ENCODE results near the gene ZNF789. TPM values are rescaled to one million over a fixed set of nuclear protein-coding genes. Genes with fewer than 3 reads are reported as not detected.

The ZNF789 gene
- total and polyA plus RNA-seq, 2 of the 13 experiments (the other 11 are each of a cell fraction or from before 2014, with no cell fraction given), result 19.8 to 25.1 TPM

DNA sequence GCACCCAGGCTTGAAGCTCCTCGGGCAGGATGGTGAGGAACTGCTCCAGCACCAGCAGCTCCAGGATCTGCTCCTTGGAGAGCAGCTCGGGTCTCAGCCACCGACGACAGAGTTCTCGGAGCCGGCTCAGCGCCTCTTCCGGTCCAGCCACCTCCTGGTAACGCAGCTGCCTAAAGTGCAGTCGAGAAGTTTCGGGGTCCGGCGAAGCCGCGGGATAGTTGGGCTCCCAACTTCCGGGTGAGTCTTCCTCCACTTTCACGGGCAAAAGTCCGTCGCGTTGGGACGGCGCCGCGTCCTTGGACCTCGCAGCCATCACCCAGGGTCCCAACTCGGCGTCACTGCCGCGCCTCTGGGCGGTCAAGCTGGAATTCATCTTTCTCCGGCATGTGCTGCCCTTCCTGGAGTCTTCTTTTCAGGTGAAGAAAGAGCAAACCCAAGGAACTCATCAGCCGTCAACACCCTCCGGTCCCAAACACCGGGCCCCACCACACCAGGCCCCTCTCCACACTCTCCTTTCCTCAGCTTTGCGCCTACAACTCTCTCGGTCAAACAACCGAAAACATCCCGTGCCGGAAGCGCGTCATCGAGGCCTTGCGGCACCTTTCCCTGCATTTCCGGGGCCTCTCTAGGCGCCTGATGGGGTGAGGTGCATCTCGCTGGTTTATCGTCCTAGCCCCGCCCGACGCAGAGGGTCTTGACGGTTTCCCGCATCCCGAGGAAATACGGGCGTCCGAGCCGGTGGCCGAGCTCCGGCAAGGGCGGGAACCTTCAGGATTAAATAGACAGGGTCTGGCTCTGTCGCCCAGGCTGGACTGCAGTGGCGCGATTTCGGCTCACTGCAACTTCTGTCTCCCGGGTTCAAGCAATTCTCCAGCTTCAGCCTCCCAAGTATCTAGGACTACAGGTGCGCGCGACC is 27.3 kb downstream of the ZNF789 start, which contains the start of gene ZNF394 (continued):
- TF ChIP-seq ZNF235 (CRISPR knock-in tag; IDR thresholded peaks at IDR 0.05; ENCODE audit: borderline replicate concordance) (peak; percentile 72; the same call in 1 of the 2 replicates), ZNF350 (CRISPR knock-in tag; IDR thresholded peaks at IDR 0.05; ENCODE audit: borderline replicate concordance, low read depth) (peak; percentile 79; the same call in 1 of the 2 replicates), SSRP1 (CRISPR knock-in tag; IDR thresholded peaks at IDR 0.05) (0 out of 2 replicates have a peak, but pooled peaks have one; percentile 51), MTF1 (CRISPR knock-in tag; IDR thresholded peaks at IDR 0.05) (no peak), ZNF572 (CRISPR knock-in tag; IDR thresholded peaks at IDR 0.05) (peak; percentile 85; the same call in 1 of the 2 replicates), TBX2 (CRISPR knock-in tag; IDR thresholded peaks at IDR 0.05; ENCODE audit: borderline replicate concordance) (peak; percentile 86), KLF11 (CRISPR knock-in tag; IDR thresholded peaks at IDR 0.05) (no peak), MED13 (CRISPR knock-in tag; IDR thresholded peaks at IDR 0.05) (no peak), ZNF788 (CRISPR knock-in tag; IDR thresholded peaks at IDR 0.05; ENCODE audit: borderline replicate concordance) (peak; percentile 82; the same call in 1 of the 2 replicates), PCBP1 (IDR thresholded peaks at IDR 0.05; ENCODE audit: borderline replicate concordance, low read depth, low read length) (no peak), CREM (IDR thresholded peaks at IDR 0.05) (peak; percentile 98), CREM (CRISPR knock-in tag; IDR thresholded peaks at IDR 0.05) (peak; percentile 48; the same call in 1 of the 2 replicates), ZNF451 (CRISPR knock-in tag; IDR thresholded peaks at IDR 0.05) (0 out of 2 replicates have a peak, but pooled peaks have one; percentile 16), HNF4A (CRISPR knock-in tag; IDR thresholded peaks at IDR 0.05) (peak; percentile 31), ZNF224 (CRISPR knock-in tag; IDR thresholded peaks at IDR 0.05) (peak; percentile 78; the same call in 1 of the 2 replicates), HMG20A (CRISPR knock-in tag; IDR thresholded peaks at IDR 0.05; ENCODE audit: borderline replicate concordance) (no peak), ZNF83 (CRISPR knock-in tag; IDR thresholded peaks at IDR 0.05; ENCODE audit: borderline replicate concordance) (no peak), PBX2 (CRISPR knock-in tag; IDR thresholded peaks at IDR 0.05) (no peak), SRY (CRISPR knock-in tag; IDR thresholded peaks at IDR 0.05) (peak; percentile 58; the same call in 1 of the 2 replicates), ZNF446 (CRISPR knock-in tag; IDR thresholded peaks at IDR 0.05) (peak; percentile 70), U2AF2 (IDR thresholded peaks at IDR 0.05; ENCODE audit: low read depth, low read length) (no peak), SNAPC5 (CRISPR knock-in tag; IDR thresholded peaks at IDR 0.05; ENCODE audit: borderline replicate concordance) (peak; percentile 44; the same call in 1 of the 2 replicates), ZZZ3 (CRISPR knock-in tag; IDR thresholded peaks at IDR 0.05; ENCODE audit: borderline replicate concordance) (peak; percentile 74; the same call in 1 of the 2 replicates), ZNF329 (CRISPR knock-in tag; IDR thresholded peaks at IDR 0.05; ENCODE audit: low read depth) (peak; percentile 48; the same call in 1 of the 2 replicates), CREBL2 (CRISPR knock-in tag; IDR thresholded peaks at IDR 0.05; ENCODE audit: borderline replicate concordance) (no peak; the same call in 1 of the 2 replicates), RXRB (CRISPR knock-in tag; IDR thresholded peaks at IDR 0.05; ENCODE audit: borderline replicate concordance) (peak; percentile 61; the same call in 1 of the 2 replicates), SP5 (CRISPR knock-in tag; IDR thresholded peaks at IDR 0.05; ENCODE audit: borderline replicate concordance, low read depth) (0 out of 2 replicates have a peak, but pooled peaks have one; percentile 9), ONECUT2 (CRISPR knock-in tag; IDR thresholded peaks at IDR 0.05) (no peak), GATA4 (IDR thresholded peaks at IDR 0.05; ENCODE audit: borderline replicate concordance, low read depth) (no peak)

All from HepG2 (cell line).